Measurements from ENCODE around the gene CHST2.
"Not testable (repeated sequence)": the region's sequence is repeated elsewhere in the genome, so short reads cannot be mapped to it uniquely, and the experiment has no call there.

CHST2 gene

GRCh38 chr3:143119009-143119914 is at the start of gene CHST2:
CHST2 (plus strand) TSS chr3:143119771; CDS start chr3:143120817, 1,046 bp downstream.
- DNase-seq, result peak; percentile 79 to 90

GRCh38 chr3:143070977-143071551 is 48.5 kb upstream of the CHST2 start:
- no peak for DNase-seq

GRCh38 chr3:143071776-143072175 is 47.8 kb upstream of the CHST2 start:
- no peak for DNase-seq

- DNase-seq, result not testable (repeated sequence)
Observed at GRCh38 chr3:143072298-143073020, 47.1 kb upstream of the CHST2 start.

GRCh38 chr3:143073541-143073940 is 46.0 kb upstream of the CHST2 start:
- not testable (repeated sequence) for DNase-seq

- DNase-seq, result not testable (repeated sequence)
Observed at GRCh38 chr3:143073983-143074382, 45.6 kb upstream of the CHST2 start.

- no peak for DNase-seq
Observed at GRCh38 chr3:143078883-143079282, 40.7 kb upstream of the CHST2 start.

GRCh38 chr3:143080196-143080595 is 39.4 kb upstream of the CHST2 start:
- no peak for DNase-seq

- no peak for DNase-seq
Observed at GRCh38 chr3:143081365-143081764, 38.2 kb upstream of the CHST2 start.

- no peak for DNase-seq
Observed at GRCh38 chr3:143081844-143082778, 37.5 kb upstream of the CHST2 start.

- DNase-seq, result no peak
Observed at GRCh38 chr3:143083781-143084180, 35.8 kb upstream of the CHST2 start.

- no peak for DNase-seq
Observed at GRCh38 chr3:143084856-143085731, 34.5 kb upstream of the CHST2 start.

GRCh38 chr3:143088835-143089234 is 30.7 kb upstream of the CHST2 start:
- DNase-seq, result no peak

GRCh38 chr3:143089965-143090364 is 29.6 kb upstream of the CHST2 start:
- no peak for DNase-seq

GRCh38 chr3:143090486-143090885 is 29.1 kb upstream of the CHST2 start:
- peak in 1 of 2 experiments; percentile 62 for DNase-seq

- DNase-seq, result peak in 1 of 2 experiments; percentile 19
Observed at GRCh38 chr3:143090976-143091837, 28.4 kb upstream of the CHST2 start.

GRCh38 chr3:143092191-143092590 is 27.4 kb upstream of the CHST2 start:
- DNase-seq, result no peak

- DNase-seq, result no peak
Observed at GRCh38 chr3:143095813-143096212, 23.8 kb upstream of the CHST2 start.

GRCh38 chr3:143098032-143098764 is 21.4 kb upstream of the CHST2 start:
- DNase-seq, result no peak

- no peak for DNase-seq
Observed at GRCh38 chr3:143099210-143099609, 20.4 kb upstream of the CHST2 start.

Data from NCI-H2081 (cell line).